K562 (cell line): ENCODE data around the gene TIMM17B. TPM values are rescaled to one million over a fixed set of nuclear protein-coding genes. Genes with fewer than 3 reads are reported as not detected.

Experiments used
- ATAC-seq: fragments of 200-7000 bp; cut with Tn5 transposase; 3 replicates; pipeline ENCODE4 v1.9.1; 2020; ENCODE audit warnings: moderate library complexity
- BruUV-seq: library from RNA; stranded (reverse); fragments of 400-500 nt; replicated peaks from 2 replicates; lab custom pipeline; 2021; lab: Mats Ljungman, UMichigan
- CTCF ChIA-PET: fragments of 300-600 bp; formaldehyde crosslinking; extraction: SDS; loops from one replicate; lab custom pipeline; 2021; ENCODE audit warnings: low intra/inter-chr PET ratio; lab: Yijun Ruan, JAX
- POLR2A ChIA-PET: fragments of 300-600, 350-650 bp; sonication (Branson Sonifier 250); formaldehyde crosslinking; extraction: SDS; loops from one replicate; lab custom pipeline; 2021; ENCODE audit warnings: antibody characterized with exemption, inconsistent platforms; lab: Yijun Ruan, JAX
- DNase-seq, 4 experiments: peaks; one replicate each; pipeline versions ENCODE4 v3.0.0 to v3.0.0-alpha.2; 2011 to 2018; ENCODE audit warnings: low spot score in 3 of 4, mixed read lengths in 3 of 4; ENCODE audit errors: extremely low read depth in 1 of 4
- FAIRE-seq: peaks from 2 replicates; lab custom pipeline; 2011; peaks lifted over from hg19 to GRCh38; lab: Jason Lieb, UNC
- H2AFZ ChIP-seq: 2 replicates; pipeline ENCODE4 v1.6.0; 2011; ENCODE audit warnings: low read depth, low read length, control low read depth, inconsistent platforms
- H3K27ac ChIP-seq: fragments of 200-600 bp; 3 replicates; pipeline ENCODE4 v1.8.0; 2011; ENCODE audit warnings: low read depth, mild to moderate bottlenecking, control low read depth, inconsistent platforms, low read length, moderate library complexity, mixed read lengths; ENCODE audit errors: extremely low read depth
- H3K27me3 ChIP-seq, 2 experiments: fragments of 300-600 bp in 1 of 2; 2 replicates in 1 of 2; 3 replicates in 1 of 2; pipeline versions ENCODE4 v1.6.0 to v1.8.0; 2011; ENCODE audit warnings: inconsistent platforms in 2 of 2, low read length in 2 of 2, mild to moderate bottlenecking in 1 of 2, mixed read lengths in 1 of 2, moderate library complexity in 1 of 2; ENCODE audit not compliant: control insufficient read depth in 2 of 2, insufficient read depth in 2 of 2
- H3K36me3 ChIP-seq: fragments of 300-600 bp; 3 replicates; pipeline ENCODE4 v1.8.0; 2011; ENCODE audit warnings: mild to moderate bottlenecking, low read length, inconsistent platforms; ENCODE audit not compliant: control insufficient read depth, insufficient read depth
- H3K4me1 ChIP-seq, 2 experiments: fragments of 200-600 bp in 1 of 2; replicated peaks in 1 of 2; 2 replicates in 1 of 2; 3 replicates in 1 of 2; pipeline versions ENCODE4 v1.5.1 to v1.8.0; 2011; ENCODE audit warnings: inconsistent platforms in 2 of 2, low read length in 2 of 2, mild to moderate bottlenecking in 1 of 2, mixed read lengths in 1 of 2, moderate library complexity in 1 of 2; ENCODE audit not compliant: control insufficient read depth in 2 of 2, insufficient read depth in 2 of 2
- H3K4me2 ChIP-seq: 2 replicates; pipeline ENCODE4 v1.6.1; 2011; ENCODE audit warnings: low read length, control low read depth, inconsistent platforms, mixed read lengths; ENCODE audit not compliant: insufficient read depth
- H3K4me3 ChIP-seq: fragments of 200-600 bp; sonication (generic), shearing (Covaris generic); 2 replicates; pipeline ENCODE4 v1.5.1; 2016; ENCODE audit warnings: control low read depth, inconsistent platforms
- H3K79me2 ChIP-seq: fragments of 200-600 bp; 3 replicates; pipeline ENCODE4 v1.8.0; 2011; ENCODE audit warnings: low read length, inconsistent platforms; ENCODE audit not compliant: control insufficient read depth, insufficient read depth
- H3K9ac ChIP-seq, 2 experiments: 2 replicates each; pipeline versions ENCODE4 v1.6.0 to v1.6.1; 2011; ENCODE audit warnings: low read depth in 2 of 2, low read length in 2 of 2, control low read depth in 1 of 2, inconsistent platforms in 1 of 2, mild to moderate bottlenecking in 1 of 2, mixed read lengths in 1 of 2; ENCODE audit not compliant: insufficient read depth in 1 of 2
- H3K9me1 ChIP-seq: one replicate; pipeline ENCODE4 v1.6.0; 2011; ENCODE audit warnings: inconsistent platforms, mild to moderate bottlenecking, low read length, moderate library complexity; ENCODE audit not compliant: control insufficient read depth, insufficient read depth
- H3K9me3 ChIP-seq: replicated peaks from 2 replicates; pipeline ENCODE4 v1.5.1; 2011; ENCODE audit warnings: low read depth, low read length, inconsistent platforms; ENCODE audit not compliant: control insufficient read depth, insufficient read depth
- H4K20me1 ChIP-seq: replicated peaks from 2 replicates; pipeline ENCODE4 v1.6.1; 2011; ENCODE audit warnings: low read length, inconsistent platforms, mixed read lengths; ENCODE audit not compliant: control insufficient read depth, insufficient read depth
- DPF2 ChIP-seq: fragments of 450-650 bp; IDR thresholded peaks from 2 replicates; pipeline ENCODE4 v1.6.1; 2016
- LARP7 ChIP-seq: fragments of 450-650 bp; IDR thresholded peaks from 2 replicates; pipeline ENCODE4 v1.6.1; 2016
- NFE2 ChIP-seq: IDR thresholded peaks from 2 replicates; pipeline ENCODE4 v1.6.1; 2014; ENCODE audit warnings: antibody characterized with exemption, low read depth
- SUPT5H ChIP-seq: fragments of 450-650 bp; IDR thresholded peaks from 2 replicates; pipeline ENCODE4 v1.6.1; 2016
- TARDBP ChIP-seq: fragments of 450-650 bp; IDR thresholded peaks from 2 replicates; pipeline ENCODE4 v1.6.1; 2016
- ZFPM2 ChIP-seq: fragments of 250-450 bp; sonication (Bioruptor Pico); IDR thresholded peaks from 2 replicates; pipeline ENCODE4 v1.5.1; 2022; ENCODE audit warnings: mild to moderate bottlenecking
- ZNF197 ChIP-seq: fragments of 200-800 bp; sonication (Bioruptor generic); IDR thresholded peaks from 2 replicates; pipeline ENCODE4 v1.6.1; 2016; ENCODE audit warnings: low read depth, missing genetic modification characterization, missing compliant biosample characterization
- ZNF282 ChIP-seq: sonication (generic); formaldehyde crosslinking; IDR thresholded peaks from 2 replicates; pipeline ENCODE4 v1.8.1; 2023; ENCODE audit warnings: missing genetic modification reagents
- WGBS: fragments of 100-300 bp; shearing (Covaris generic); methylation state at CpG from one replicate; pipeline ENCODE4 v1.1.6; 2016; ENCODE audit warnings: low coverage, mixed read lengths; ENCODE audit not compliant: insufficient coverage; ENCODE audit errors: missing lambda C conversion rate; 5-methylcytosine and 5-hydroxymethylcytosine counted together
- in situ Hi-C: fragments of 300-500 bp; cut with MboI; formaldehyde crosslinking; loops from 4 replicates; pipeline ENCODE4 v1.15.0; 2018; ENCODE audit warnings: inconsistent platforms, mixed read lengths
- intact Hi-C: fragments of 100-400 bp; cut with micrococcal nuclease; formaldehyde crosslinking; loops from 2 replicates; pipeline ENCODE4 v1.14.2; 2022
- polyA plus RNA-seq, 8 experiments: library from polyadenylated mRNA; depleted of rRNA in 4 of 8; stranded (reverse) in 5 of 8; unstranded in 3 of 8; fragments of >200 nt; fragmentation: Nextera tagmentation in 2 of 8; fragmentation: Illumina TruSeq in 1 of 8; extraction: Ambion mirVana in 2 of 8; extraction: Trizol in 1 of 8; gene quantifications; 2 replicates each; pipeline versions ENCODE4 v1.2.1 to v1.2.3, GENCODE V29; 2011 to 2014; ENCODE audit warnings: inconsistent platforms in 1 of 8, missing spikeins in 1 of 8
- total RNA-seq, 7 experiments: library from RNA; depleted of rRNA in 6 of 7; stranded (reverse); fragments of >200 nt in 6 of 7; fragmentation: Illumina TruSeq in 2 of 7; extraction: Trizol in 2 of 7; gene quantifications; 2 replicates each; pipeline versions ENCODE4 v1.2.1 to v1.2.3, GENCODE V29; 2011 to 2021; ENCODE audit warnings: low replicate concordance in 1 of 7
- TF ChIP-seq, protein P1 (sequence below): fragments of 450-650 bp; formaldehyde crosslinking; IDR thresholded peaks from 2 replicates; pipeline ENCODE4 v1.4.0; 2020; ENCODE audit warnings: mild to moderate bottlenecking, moderate library complexity
- TF ChIP-seq, protein P2 (sequence below): fragments of 450-650 bp; formaldehyde crosslinking; IDR thresholded peaks from 2 replicates; pipeline ENCODE4 v1.4.0; 2020; ENCODE audit warnings: mild to moderate bottlenecking
- TF ChIP-seq, protein P3 (sequence below): sonication (generic); formaldehyde crosslinking; IDR thresholded peaks from 2 replicates; pipeline ENCODE4 v1.8.1; 2023; ENCODE audit warnings: mild to moderate bottlenecking, missing genetic modification reagents

The TIMM17B gene
- total and polyA plus RNA-seq, 9 of the 15 experiments (the other 6 are each of a cell fraction or from before 2014, with no cell fraction given): 9.9 to 184 (median 115) TPM

DNA sequence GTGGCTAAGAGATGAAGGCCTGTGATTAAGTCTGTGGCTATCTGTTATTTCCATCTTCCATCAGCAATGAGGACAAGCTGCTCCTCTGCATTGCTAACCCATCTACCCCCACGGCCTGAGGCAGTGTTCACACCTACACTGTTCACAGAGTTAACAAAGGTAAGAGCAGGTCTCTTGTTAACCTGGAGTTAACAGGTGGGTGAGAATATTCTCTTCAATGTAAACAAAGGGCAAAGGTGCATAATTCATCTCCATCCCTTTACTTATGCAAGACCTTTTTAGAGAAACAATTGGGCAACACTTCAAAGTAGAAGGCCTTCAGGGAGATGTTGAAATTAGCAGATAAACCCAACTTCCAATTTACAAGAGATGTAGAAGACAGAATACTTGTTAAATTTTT, 11.0 kb upstream of the TIMM17B start:
- H3K9me3 ChIP-seq: no peaks in the 10 kb centered on the region
- no TSS peak for BruUV-seq
- CTCF ChIA-PET: no interaction called here

More for the DNA sequence above, 11.0 kb upstream of the TIMM17B start:
- no peaks in the 10 kb centered on the region for H3K27me3 ChIP-seq
- no peak overlapping the region for H2AFZ ChIP-seq
- peaks cover 19 to 26% of the 10 kb centered on the region in 2 experiments for H3K4me1 ChIP-seq
- FAIRE-seq: no peak
- H3K4me3 ChIP-seq: no peak overlapping the region
- no peak overlapping the region for H3K9ac ChIP-seq
- POLR2A ChIA-PET: interaction anchor here (0.9 kb wide), 1 partner anchor 11 kb away, joined by 3 read pairs; the partner anchor contains the start of genes PQBP1 and TIMM17B
- no peak overlapping the region for H3K4me2 ChIP-seq
- H3K27ac ChIP-seq: no peak overlapping the region
- peaks cover 21% of the 10 kb centered on the region for H3K79me2 ChIP-seq
- H4K20me1 ChIP-seq: peaks cover 6% of the 10 kb centered on the region; the same call in 1 of the 2 replicates
- 76% methylated on average over 1 of the region's 1 CpG for WGBS
- peaks cover 63% of the 10 kb centered on the region; the same call in 2 of the 3 replicates for H3K36me3 ChIP-seq
- no peak for ATAC-seq
- DNase-seq: no peak
- TF ChIP-seq, protein P1, sequence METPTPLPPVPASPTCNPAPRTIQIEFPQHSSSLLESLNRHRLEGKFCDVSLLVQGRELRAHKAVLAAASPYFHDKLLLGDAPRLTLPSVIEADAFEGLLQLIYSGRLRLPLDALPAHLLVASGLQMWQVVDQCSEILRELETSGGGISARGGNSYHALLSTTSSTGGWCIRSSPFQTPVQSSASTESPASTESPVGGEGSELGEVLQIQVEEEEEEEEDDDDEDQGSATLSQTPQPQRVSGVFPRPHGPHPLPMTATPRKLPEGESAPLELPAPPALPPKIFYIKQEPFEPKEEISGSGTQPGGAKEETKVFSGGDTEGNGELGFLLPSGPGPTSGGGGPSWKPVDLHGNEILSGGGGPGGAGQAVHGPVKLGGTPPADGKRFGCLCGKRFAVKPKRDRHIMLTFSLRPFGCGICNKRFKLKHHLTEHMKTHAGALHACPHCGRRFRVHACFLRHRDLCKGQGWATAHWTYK (CRISPR knock-in tag): no peak
- TF ChIP-seq SUPT5H (no peak), NFE2 (no peak), DPF2 (no peak), ZNF282 (CRISPR knock-in tag) (no peak), TARDBP (no peak), LARP7 (no peak), ZFPM2 (CRISPR knock-in tag) (no peak), ZNF197 (no peak)
- TF ChIP-seq, protein P2, sequence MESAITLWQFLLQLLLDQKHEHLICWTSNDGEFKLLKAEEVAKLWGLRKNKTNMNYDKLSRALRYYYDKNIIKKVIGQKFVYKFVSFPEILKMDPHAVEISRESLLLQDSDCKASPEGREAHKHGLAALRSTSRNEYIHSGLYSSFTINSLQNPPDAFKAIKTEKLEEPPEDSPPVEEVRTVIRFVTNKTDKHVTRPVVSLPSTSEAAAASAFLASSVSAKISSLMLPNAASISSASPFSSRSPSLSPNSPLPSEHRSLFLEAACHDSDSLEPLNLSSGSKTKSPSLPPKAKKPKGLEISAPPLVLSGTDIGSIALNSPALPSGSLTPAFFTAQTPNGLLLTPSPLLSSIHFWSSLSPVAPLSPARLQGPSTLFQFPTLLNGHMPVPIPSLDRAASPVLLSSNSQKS (CRISPR knock-in tag): no peak
- TF ChIP-seq, protein P3, sequence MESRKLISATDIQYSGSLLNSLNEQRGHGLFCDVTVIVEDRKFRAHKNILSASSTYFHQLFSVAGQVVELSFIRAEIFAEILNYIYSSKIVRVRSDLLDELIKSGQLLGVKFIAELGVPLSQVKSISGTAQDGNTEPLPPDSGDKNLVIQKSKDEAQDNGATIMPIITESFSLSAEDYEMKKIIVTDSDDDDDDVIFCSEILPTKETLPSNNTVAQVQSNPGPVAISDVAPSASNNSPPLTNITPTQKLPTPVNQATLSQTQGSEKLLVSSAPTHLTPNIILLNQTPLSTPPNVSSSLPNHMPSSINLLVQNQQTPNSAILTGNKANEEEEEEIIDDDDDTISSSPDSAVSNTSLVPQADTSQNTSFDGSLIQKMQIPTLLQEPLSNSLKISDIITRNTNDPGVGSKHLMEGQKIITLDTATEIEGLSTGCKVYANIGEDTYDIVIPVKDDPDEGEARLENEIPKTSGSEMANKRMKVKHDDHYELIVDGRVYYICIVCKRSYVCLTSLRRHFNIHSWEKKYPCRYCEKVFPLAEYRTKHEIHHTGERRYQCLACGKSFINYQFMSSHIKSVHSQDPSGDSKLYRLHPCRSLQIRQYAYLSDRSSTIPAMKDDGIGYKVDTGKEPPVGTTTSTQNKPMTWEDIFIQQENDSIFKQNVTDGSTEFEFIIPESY (CRISPR knock-in tag): no peak
- intact Hi-C loops: no loop called here
- in situ Hi-C loops: no loop called here
- H3K9me1 ChIP-seq: no peaks in the 10 kb centered on the region
